A549 treated with ZK216348 at 1 μM for 4 hours (cell line): ENCODE data around the gene GOLGA6A. TPM values are rescaled to one million over a fixed set of nuclear protein-coding genes. Genes with fewer than 3 reads are reported as not detected.

ENCODE experiments used
- total RNA-seq: library from RNA; stranded (reverse); fragments of 200-300 nt; extraction: Qiagen RNA extraction; gene quantifications from 5 replicates; pipeline ENCODE4 v1.2.3, GENCODE V29; 2022; ENCODE audit warnings: low read depth

The GOLGA6A gene, protein sequence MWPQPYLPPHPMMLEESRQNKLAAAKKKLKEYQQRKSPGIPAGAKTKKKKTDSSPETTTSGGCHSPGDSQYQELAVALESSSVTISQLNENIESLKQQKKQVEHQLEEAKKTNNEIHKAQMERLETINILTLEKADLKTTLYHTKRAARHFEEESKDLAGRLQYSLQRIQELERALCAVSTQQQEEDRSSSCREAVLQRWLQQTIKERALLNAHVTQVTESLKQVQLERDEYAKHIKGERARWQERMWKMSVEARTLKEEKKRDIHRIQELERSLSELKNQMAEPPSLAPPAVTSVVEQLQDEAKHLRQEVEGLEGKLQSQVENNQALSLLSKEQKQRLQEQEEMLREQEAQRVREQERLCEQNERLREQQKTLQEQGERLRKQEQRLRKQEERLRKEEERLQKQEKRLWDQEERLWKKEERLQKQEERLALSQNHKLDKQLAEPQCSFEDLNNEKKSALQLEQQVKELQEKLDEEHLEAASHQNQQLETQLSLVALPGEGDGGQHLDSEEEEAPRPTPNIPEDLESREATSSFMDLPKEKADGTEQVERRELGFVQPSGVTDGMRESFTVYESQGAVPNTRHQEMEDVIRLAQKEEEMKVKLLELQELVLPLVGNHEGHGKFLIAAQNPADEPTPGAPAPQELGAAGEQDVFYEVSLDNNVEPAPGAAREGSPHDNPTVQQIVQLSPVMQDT
- total RNA-seq, result 0.06 TPM in 1 of 5 replicates, not detected in the others

GRCh38 chr15:74082450-74082849 is at the start of gene GOLGA6A:
Gene GOLGA6A (minus strand): TSS chr15:74082550. CDS start chr15:74082509, 41 bp downstream.

GRCh38 chr15:74130155-74130848 is 48.0 kb upstream of the GOLGA6A start, which contains the start of gene ISLR2:
Gene ISLR2 (plus strand): TSS chr15:74130586. CDS start chr15:74132755, 2,169 bp downstream.

Other genes starting within 250 kb of the GOLGA6A start
- not detected in 5 replicates for gene TBC1D21, start 209.0 kb downstream of the GOLGA6A start, total RNA-seq
- 0.34 to 1.7 TPM (median 0.55 TPM) in 5 replicates for gene LOXL1, start 156.1 kb downstream of the GOLGA6A start, total RNA-seq
- 7.5 to 13.3 TPM (median 11.3 TPM) in 5 replicates for gene STOML1, start 90.3 kb downstream of the GOLGA6A start, total RNA-seq
- gene PML, start 87.8 kb downstream of the GOLGA6A start, total RNA-seq, result 10.4 to 16.4 TPM (median 14.7 TPM) in 5 replicates
- 0.07 to 0.26 TPM (median 0.21 TPM) in 5 replicates for gene ISLR2, start 48.0 kb upstream of the GOLGA6A start, total RNA-seq
- gene ISLR, start 91.2 kb upstream of the GOLGA6A start, total RNA-seq, result 0.24 to 0.41 TPM (median 0.33 TPM) in 4 of 5 replicates, not detected in the other
- 39.9 to 95.5 TPM (median 71.4 TPM) in 5 replicates for gene STRA6, start 120.2 kb upstream of the GOLGA6A start, total RNA-seq
- gene CCDC33, start 153.8 kb upstream of the GOLGA6A start, total RNA-seq, result 5.7 to 8.6 TPM (median 7.2 TPM) in 5 replicates